NCI-H2029 treated with DMSO at 0.1 percent for 48 hours (cell line): ENCODE measurements around the gene TMEM94.

Source experiments
- DNase-seq: peaks from one replicate; lab custom pipeline; 2025; lab: John Stamatoyannopoulos, UW

Gene TMEM94

DNA sequence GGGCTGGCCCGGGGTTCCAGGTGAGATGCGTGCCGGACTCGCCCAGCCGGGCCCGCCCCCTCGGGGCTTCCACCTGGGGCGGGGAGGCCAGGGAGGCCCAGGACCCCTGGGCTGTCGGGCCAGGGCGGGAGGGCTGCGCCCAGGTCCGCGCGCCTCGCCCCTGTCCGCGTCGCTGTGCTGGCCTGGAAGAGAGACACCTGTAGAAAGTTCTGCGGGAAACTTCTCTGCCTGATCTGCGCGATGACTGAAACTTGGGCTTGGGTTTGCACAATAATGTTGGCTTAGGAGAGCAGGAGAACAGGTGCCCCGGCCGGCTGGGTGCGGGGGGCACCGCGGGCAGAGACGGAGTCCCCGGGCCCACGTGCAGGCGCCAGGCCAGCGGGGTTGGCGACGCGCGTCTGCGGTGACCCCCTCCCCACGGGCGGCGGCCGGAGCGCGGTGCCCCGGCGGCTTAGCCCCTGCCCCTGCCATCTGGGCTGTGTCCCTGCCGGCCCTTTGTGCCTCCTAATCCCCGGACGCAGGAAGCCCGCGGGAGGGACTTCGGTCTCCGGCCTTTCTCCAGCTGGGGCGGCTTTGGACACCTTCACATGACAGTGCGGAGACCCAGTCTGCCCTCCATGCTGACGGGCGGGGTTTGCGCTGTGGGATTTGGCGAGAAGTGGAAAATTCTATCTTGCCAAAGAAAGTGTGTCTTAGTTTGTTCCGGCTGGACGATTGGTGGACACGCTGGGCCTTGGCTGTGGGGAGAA, 69.5 kb downstream of the TMEM94 start:
- DNase-seq = no peak

GRCh38 chr17:75526555-75527270, 70.3 kb downstream of the TMEM94 start:
- DNase-seq = no peak

DNA sequence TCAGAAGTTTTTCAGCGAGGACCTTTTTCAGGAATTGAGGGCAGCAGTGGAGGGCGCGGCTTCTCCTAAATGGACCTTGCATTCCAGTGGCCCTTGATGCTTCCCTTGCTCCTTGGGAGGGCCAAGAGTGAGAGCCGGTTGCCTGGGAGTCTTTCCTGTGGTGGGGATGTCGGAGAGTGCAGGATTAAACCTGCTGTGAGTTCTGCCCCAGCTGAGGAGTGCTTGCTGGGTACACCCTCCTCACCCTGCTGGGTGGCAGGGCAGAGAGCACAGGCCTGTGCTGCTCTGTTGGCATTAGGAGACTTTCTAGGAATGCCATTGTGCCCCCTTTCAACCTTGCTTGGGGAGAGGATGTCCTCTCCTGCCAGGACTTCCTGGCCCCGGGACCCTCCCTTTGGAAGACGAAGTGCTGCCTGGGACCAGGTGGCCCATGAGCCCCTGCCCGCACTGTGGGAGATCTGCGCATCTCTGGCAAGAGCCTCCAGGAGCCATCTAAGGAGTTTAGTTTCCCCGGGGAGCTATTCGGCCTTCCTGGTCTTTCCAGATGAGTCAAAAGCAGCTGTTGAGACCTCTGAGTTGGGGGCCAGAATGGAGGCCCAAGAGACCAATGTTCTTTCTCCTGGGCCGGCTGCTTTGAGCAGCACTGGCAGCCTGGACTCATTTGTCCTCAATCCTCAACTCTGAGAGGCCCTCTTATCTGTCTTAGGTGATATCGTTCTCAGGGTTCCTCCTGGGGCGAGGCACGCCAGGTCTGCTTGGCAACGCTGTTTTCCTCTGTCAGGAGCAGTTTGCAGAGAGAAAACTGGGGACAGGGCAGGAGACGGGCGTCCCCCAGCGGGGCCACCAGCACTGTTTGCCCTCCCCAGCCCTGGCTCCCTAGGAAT, 74.6 kb downstream of the TMEM94 start:
- no peak for DNase-seq

GRCh38 chr17:75531721-75532072, 75.3 kb downstream of the TMEM94 start:
- DNase-seq = no peak

- DNase-seq = no peak
Observed at GRCh38 chr17:75535119-75535537, 78.7 kb downstream of the TMEM94 start.

DNA sequence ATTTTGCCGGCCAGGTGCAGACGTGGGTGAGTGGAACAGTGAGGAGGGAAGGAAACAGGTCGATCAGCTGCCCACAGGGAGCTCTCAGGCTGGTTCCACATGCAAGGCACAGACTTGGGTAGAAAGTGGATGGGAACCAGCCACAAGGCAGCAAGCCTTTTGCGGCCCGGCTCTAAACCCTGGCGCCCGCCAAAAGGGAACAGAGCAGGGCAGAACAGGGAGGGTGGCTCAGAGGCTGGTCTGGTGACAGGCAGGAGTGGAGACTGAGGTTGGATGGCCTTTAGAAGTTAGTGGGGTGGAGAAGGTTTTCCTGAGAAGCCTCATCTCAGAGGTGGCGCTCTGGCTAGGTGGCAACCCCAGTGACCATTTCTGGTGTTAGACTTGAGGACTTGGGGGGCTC, 79.4 kb downstream of the TMEM94 start:
- DNase-seq = no peak

DNA sequence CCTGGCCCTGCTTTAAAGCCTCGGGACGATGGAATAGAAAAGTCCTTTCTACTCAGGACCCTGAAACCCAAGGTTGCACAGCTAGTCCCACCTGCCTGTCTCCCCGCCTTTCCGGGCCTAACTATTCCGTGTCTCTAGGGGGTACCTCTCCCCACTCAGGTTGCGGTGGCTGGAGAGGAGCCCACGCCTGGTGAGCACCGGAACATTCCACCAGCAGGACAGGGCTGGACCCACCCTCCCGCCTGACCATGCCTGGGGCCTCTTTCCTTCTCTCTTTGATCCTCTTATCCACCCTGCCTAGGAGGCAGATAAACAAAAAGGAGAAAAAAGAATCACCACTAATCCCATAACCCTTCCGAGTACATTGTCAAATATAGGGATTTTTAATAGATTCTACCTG, 79.9 kb downstream of the TMEM94 start:
- no peak for DNase-seq

GRCh38 chr17:75539967-75540729, 83.7 kb downstream of the TMEM94 start:
- no peak for DNase-seq

DNA sequence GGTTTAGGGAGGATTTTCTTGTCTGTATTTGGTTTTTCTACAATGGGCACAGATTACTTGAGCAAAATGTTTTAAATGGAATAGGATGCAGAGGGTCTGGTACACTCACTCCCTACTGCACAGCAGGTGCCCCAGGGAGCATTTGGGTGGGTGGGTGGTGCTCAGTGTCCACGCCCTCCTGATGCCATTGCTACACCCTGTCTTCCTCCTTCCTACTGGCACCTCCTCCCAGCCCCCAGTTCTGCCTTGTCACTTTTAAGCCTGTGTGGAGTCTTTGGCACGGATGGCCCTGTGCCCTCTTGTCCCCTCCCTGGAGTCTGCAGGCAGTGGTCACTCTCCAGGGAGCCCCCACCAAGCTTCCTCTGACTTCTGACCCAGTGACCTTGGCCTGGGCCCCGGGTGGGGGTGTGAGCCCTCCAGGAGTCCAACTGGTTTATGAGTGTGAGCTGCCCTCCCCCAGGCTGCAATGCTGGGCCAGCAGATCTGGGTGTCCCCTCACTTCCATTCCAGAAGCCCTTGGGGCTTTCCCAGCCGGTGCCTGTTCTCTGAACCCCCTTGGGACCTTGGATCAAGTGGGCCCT, 84.6 kb downstream of the TMEM94 start:
- no peak for DNase-seq

GRCh38 chr17:75542229-75542628, 85.8 kb downstream of the TMEM94 start:
- DNase-seq = no peak

GRCh38 chr17:75542728-75543336, 86.4 kb downstream of the TMEM94 start:
- no peak for DNase-seq

DNA sequence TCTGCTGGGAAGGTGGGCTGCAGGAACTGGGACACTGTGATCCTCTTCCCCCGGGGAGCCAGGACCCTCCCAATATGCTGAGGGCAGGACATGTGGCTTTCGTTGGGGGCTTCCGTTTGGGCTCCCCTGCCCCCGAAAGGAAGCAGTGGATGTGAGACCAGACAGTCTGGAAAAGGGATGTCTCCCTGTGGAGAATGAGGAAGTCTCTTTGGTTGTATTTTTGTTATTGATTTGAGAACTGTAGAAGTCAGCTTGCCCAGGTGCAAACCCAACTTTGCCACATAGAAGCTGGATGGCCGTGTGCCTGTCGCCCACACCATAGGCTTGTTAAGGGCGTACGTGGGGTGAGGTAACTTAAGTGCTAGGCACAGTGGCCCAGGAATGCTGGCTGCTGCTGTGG, 87.8 kb downstream of the TMEM94 start:
- no peak for DNase-seq

DNA sequence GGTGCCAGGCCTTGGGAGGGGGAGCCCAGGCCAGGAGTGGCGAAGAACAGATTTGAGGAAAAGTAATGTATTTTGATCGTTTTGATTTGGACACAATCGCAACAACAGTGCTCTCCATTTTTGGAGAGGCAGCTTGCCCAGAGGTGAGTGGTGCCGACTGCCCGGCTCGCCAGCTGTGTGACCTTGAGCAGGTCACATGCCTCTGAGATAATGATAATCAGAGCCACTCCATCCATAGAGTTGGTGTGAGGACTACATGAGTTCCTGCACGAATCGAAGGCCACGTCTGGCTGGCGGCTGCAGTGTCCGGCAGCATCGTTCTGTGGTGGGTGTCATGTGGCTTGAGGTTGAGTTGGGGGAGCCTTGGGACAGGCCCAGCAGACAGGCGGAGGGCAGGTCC, 89.7 kb downstream of the TMEM94 start:
- DNase-seq = no peak

DNA sequence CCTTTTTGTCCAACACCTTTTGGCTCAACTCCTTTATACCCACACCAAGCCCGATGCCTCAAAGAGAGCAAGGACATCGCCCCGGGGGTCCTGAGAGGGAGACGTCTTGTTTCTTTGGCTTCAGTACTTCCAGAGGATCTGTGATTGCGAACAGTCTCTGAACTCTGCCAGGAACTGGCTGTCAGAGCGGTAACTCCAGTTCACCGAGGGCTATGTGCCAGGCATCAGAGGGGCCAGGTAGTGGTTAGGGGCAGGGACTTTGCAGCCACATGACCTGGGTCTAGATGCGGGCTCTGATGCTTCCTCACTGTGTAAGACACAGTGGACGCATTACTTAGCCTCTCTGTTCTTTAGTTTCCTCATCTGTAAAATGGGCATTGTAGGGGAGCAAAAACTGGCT, 90.7 kb downstream of the TMEM94 start:
- no peak for DNase-seq

DNA sequence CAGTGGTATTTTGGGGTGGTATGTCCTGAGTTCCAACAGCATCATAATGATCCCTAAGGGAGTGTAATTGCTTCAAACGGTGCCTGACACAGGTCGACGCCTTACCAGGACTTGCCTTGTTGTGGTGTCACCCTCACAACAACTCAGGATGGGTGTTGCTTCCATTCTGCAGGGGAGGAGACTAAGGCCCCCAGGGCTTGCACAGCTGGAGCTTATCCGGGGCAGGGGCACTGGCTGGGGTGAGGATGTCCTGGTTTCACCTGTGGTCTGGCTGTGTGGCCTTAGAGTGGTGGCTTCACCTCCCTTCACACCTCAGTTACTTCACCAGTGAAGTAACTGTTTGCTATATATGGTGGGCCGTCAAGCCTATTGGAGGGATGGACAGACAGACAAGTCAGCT, 92.4 kb downstream of the TMEM94 start:
- no peak for DNase-seq
